GM18867 (cell line): ENCODE results near the gene MIF4GD.
"Not testable (repeated sequence)": the region's sequence is repeated elsewhere in the genome, so short reads cannot be mapped to it uniquely, and the experiment has no call there.

Experiments used
- ATAC-seq: cut with Tn5 transposase; IDR thresholded peaks from one replicate; pipeline ENCODE4 v1.9.1; 2021; ENCODE audit warnings: mild to moderate bottlenecking, moderate library complexity; ENCODE audit not compliant: unreplicated experiment

Gene MIF4GD

GRCh38 chr17:75288770-75289114 is 17.7 kb upstream of the MIF4GD start:
- ATAC-seq: peak; percentile 11

- ATAC-seq: no peak
These were observed 17.3 kb upstream of the MIF4GD start for GRCh38 chr17:75288359-75288758.

GRCh38 chr17:75287221-75287620 is 16.2 kb upstream of the MIF4GD start:
- ATAC-seq: no peak

- ATAC-seq: no peak
These were observed 14.1 kb upstream of the MIF4GD start for GRCh38 chr17:75285123-75285522.

- ATAC-seq: not testable (repeated sequence)
These were observed 9.2 kb upstream of the MIF4GD start for GRCh38 chr17:75280189-75280588.

GRCh38 chr17:75277664-75278071 is 6.6 kb upstream of the MIF4GD start:
- no peak for ATAC-seq

- no peak for ATAC-seq
These were observed 3.1 kb upstream of the MIF4GD start for GRCh38 chr17:75273977-75274708.

- no peak for ATAC-seq
These were observed 1.8 kb upstream of the MIF4GD start for GRCh38 chr17:75272848-75273184.

- ATAC-seq: no peak
These were observed 1.2 kb upstream of the MIF4GD start for GRCh38 chr17:75271955-75272847.

- ATAC-seq: peak; percentile 70
These were observed 363 bp upstream of the MIF4GD start for GRCh38 chr17:75271233-75271954.

- peak; percentile 34 for ATAC-seq
These were observed 639 bp downstream of the MIF4GD start for GRCh38 chr17:75270218-75270965.

- ATAC-seq: no peak
These were observed 1.2 kb downstream of the MIF4GD start for GRCh38 chr17:75269844-75270217.

- no peak for ATAC-seq
These were observed 3.4 kb downstream of the MIF4GD start for GRCh38 chr17:75267411-75268232.

- ATAC-seq: no peak
These were observed 3.9 kb downstream of the MIF4GD start for GRCh38 chr17:75267153-75267410.

- no peak for ATAC-seq
These were observed 4.5 kb downstream of the MIF4GD start for GRCh38 chr17:75266316-75267152.

GRCh38 chr17:75265614-75266315 is 5.3 kb downstream of the MIF4GD start:
- no peak for ATAC-seq

GRCh38 chr17:75263055-75263454 is 8.0 kb downstream of the MIF4GD start:
- ATAC-seq: no peak

GRCh38 chr17:75262112-75262606 is 8.9 kb downstream of the MIF4GD start:
- ATAC-seq: no peak
